ENCODE data around the gene DYNLT4.
A peak's percentile ranks its signal among the peaks of the same experiment; 100 is the strongest.

Gene DYNLT4

GRCh38 chr1:44784094-44785028, 22.8 kb downstream of the DYNLT4 start:
- peak; percentile 36; the same call in 1 of the 2 replicates for TF ChIP-seq CTCF (IDR thresholded peaks at IDR 0.05; ENCODE audit: borderline replicate concordance, insufficient read depth, low read depth, low read length)
- peak overlapping the region; percentile 52 for H3K4me3 ChIP-seq (ENCODE audit: low read depth, low read length)

- peak overlapping the region; percentile 52 for H3K4me3 ChIP-seq (ENCODE audit: low read depth, low read length)
- TF ChIP-seq CTCF (IDR thresholded peaks at IDR 0.05; ENCODE audit: borderline replicate concordance, insufficient read depth, low read depth, low read length): no peak
Measured at GRCh38 chr1:44783697-44784093, 23.5 kb downstream of the DYNLT4 start.

- TF ChIP-seq CTCF (IDR thresholded peaks at IDR 0.05; ENCODE audit: borderline replicate concordance, insufficient read depth, low read depth, low read length): no peak
- H3K4me3 ChIP-seq (ENCODE audit: low read depth, low read length): no peak overlapping the region
Measured at GRCh38 chr1:44780583-44781121, 26.5 kb downstream of the DYNLT4 start.

GRCh38 chr1:44778705-44779576, 28.2 kb downstream of the DYNLT4 start:
- no peak for TF ChIP-seq CTCF (IDR thresholded peaks at IDR 0.05; ENCODE audit: borderline replicate concordance, insufficient read depth, low read depth, low read length)
- no peak overlapping the region for H3K4me3 ChIP-seq (ENCODE audit: low read depth, low read length)

- no peak overlapping the region for H3K4me3 ChIP-seq (ENCODE audit: low read depth, low read length)
- TF ChIP-seq CTCF (IDR thresholded peaks at IDR 0.05; ENCODE audit: borderline replicate concordance, insufficient read depth, low read depth, low read length): no peak
Measured at GRCh38 chr1:44777969-44778635, 29.0 kb downstream of the DYNLT4 start.

- TF ChIP-seq CTCF (IDR thresholded peaks at IDR 0.05; ENCODE audit: borderline replicate concordance, insufficient read depth, low read depth, low read length): no peak
- H3K4me3 ChIP-seq (ENCODE audit: low read depth, low read length): peak overlapping the region; percentile 98
Measured at GRCh38 chr1:44777547-44777946, 29.6 kb downstream of the DYNLT4 start.
